ENCODE results near the gene SARNP. TPM values are rescaled to one million over a fixed set of nuclear protein-coding genes. Genes with fewer than 3 reads are reported as not detected.

SARNP gene
- total and polyA plus RNA-seq, 10 of the 15 experiments (the other 5 are each of a cell fraction or from before 2014, with no cell fraction given) = 77.6 to 445 (median 188) TPM

- ChIA-PET CTCF (interaction anchor here (0.8 to 7.2 kb wide), 16 partner anchors 8 to 288 kb away, joined by 3 to 89 read pairs (median 6); partner anchors contain the start of genes DNAJC14, PA2G4 and SUOX), POLR2A (interaction anchor here (0.6 to 6.5 kb wide), 14 partner anchors 12 to 160 kb away, joined by 3 to 103 read pairs (median 6); partner anchors contain the start of genes CD63, DGKA, DNAJC14 and RAB5B), RAD21 (ENCODE audit: unreplicated experiment) (interaction anchor here (1.0 to 4.2 kb wide), 18 partner anchors 10 to 1641 kb away, joined by 3 to 36 read pairs (median 6); partner anchors contain the start of genes DGKA, DNAJC14, GDF11 and RAB5B), SMC1A (ENCODE audit: uncharacterized antibody, unreplicated experiment) (interaction anchor here (0.9 to 6.4 kb wide), 24 partner anchors 10 to 288 kb away, joined by 3 to 41 read pairs (median 4); partner anchors contain the start of genes DNAJC14, GDF11, PYM1 and RAB5B)
- H3K79me2 ChIP-seq (ENCODE audit: control insufficient read depth, insufficient read depth, low read length) = peaks cover 65% of the 10 kb centered on the region
- peak overlapping the region; percentile 92 for H3K27ac ChIP-seq (ENCODE audit: control insufficient read depth, insufficient read depth)
- H3K4me1 ChIP-seq (ENCODE audit: control insufficient read depth, insufficient read depth, low read length) = peaks cover 10% of the 10 kb centered on the region; the same call in 1 of the 2 replicates
- peak overlapping the region; percentile 97 for H2AFZ ChIP-seq (ENCODE audit: control insufficient read depth, low read depth, low read length)
- FAIRE-seq (no peak), DNase-seq (ENCODE audit: low read depth, low spot score) (no peak), ATAC-seq (no peak)
- no peaks in the 10 kb centered on the region for H4K20me1 ChIP-seq (ENCODE audit: control insufficient read depth, insufficient read depth)
- H3K9ac ChIP-seq (ENCODE audit: control insufficient read depth, insufficient read depth, low read length) = peak overlapping the region; percentile 86
- H3K9me3 ChIP-seq (replicated peaks; ENCODE audit: control insufficient read depth, insufficient read depth, low read length) = no peaks in the 10 kb centered on the region
- no peaks in the 10 kb centered on the region for H3K27me3 ChIP-seq (replicated peaks in 1 of 2; ENCODE audit: control insufficient read depth in 2 of 2, insufficient read depth in 2 of 2, low read length in 1 of 2)
- intact Hi-C loops (cut with micrococcal nuclease; ENCODE audit: unreplicated experiment) (loop anchor here (2.0 kb wide), 2 partner anchors 78 to 110 kb away; partner anchors contain the start of gene PYM1), in situ Hi-C loops (cut with MboI) (no loop called here)
- H3K4me2 ChIP-seq (ENCODE audit: control insufficient read depth, insufficient read depth) = peak overlapping the region; percentile 69
- peak overlapping the region; percentile 85 for H3K4me3 ChIP-seq
- BruUV-seq (replicated peaks) = TSS peak; percentile 80
- H3K36me3 ChIP-seq (ENCODE audit: control insufficient read depth in 2 of 2, insufficient read depth in 2 of 2, low read length in 1 of 2) = peaks cover 5 to 23% of the 10 kb centered on the region in 2 experiments
- WGBS (ENCODE audit: insufficient coverage, insufficient replicate concordance, low lambda C conversion rate, missing lambda C conversion rate) = 0% methylated on average over 14 of the region's 14 CpGs
- no peak for TF ChIP-seq JUND (IDR thresholded peaks at IDR 0.05; ENCODE audit: low read depth, low read length)
- TF ChIP-seq MEF2A (IDR thresholded peaks at IDR 0.05; ENCODE audit: insufficient read depth, low read depth, low read length) = no peak
- no peak for TF ChIP-seq ZNF217 (IDR thresholded peaks at IDR 0.05)
- TF ChIP-seq NFYB (IDR thresholded peaks at IDR 0.05; ENCODE audit: insufficient read depth, low read depth, low read length) = no peak
- TF ChIP-seq ATF2 (IDR thresholded peaks at IDR 0.05; ENCODE audit: low read length) = 0 out of 2 replicates have a peak, but pooled peaks have one; percentile 53
- no peak for TF ChIP-seq SREBF1 (IDR thresholded peaks at IDR 0.05; ENCODE audit: low read length)
- TF ChIP-seq STAT1 (conservative IDR thresholded peaks at IDR 0.05) = no peak
- TF ChIP-seq EP300 (IDR thresholded peaks at IDR 0.05; ENCODE audit: borderline replicate concordance in 1 of 2, control insufficient read depth in 1 of 2, low read depth in 2 of 2, low read length in 2 of 2) = no peak
- no peak for TF ChIP-seq NFYA (IDR thresholded peaks at IDR 0.05; ENCODE audit: borderline replicate concordance, low read depth, low read length)
- TF ChIP-seq, protein P1, sequence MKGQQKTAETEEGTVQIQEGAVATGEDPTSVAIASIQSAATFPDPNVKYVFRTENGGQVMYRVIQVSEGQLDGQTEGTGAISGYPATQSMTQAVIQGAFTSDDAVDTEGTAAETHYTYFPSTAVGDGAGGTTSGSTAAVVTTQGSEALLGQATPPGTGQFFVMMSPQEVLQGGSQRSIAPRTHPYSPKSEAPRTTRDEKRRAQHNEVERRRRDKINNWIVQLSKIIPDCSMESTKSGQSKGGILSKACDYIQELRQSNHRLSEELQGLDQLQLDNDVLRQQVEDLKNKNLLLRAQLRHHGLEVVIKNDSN (IDR thresholded peaks at IDR 0.05; ENCODE audit: borderline replicate concordance, extremely low read length, insufficient read depth, low read depth, low read length) = no peak
- 0 out of 2 replicates have a peak, but pooled peaks have one; percentile 11 for TF ChIP-seq CREB1 (IDR thresholded peaks at IDR 0.05; ENCODE audit: low read depth)
- no peak for TF ChIP-seq POLR2AphosphoS5 (IDR thresholded peaks at IDR 0.05; ENCODE audit: low read length)
- no peak for TF ChIP-seq STAT3 (IDR thresholded peaks at IDR 0.05; ENCODE audit: low read depth, low read length)
- TF ChIP-seq, protein P2, sequence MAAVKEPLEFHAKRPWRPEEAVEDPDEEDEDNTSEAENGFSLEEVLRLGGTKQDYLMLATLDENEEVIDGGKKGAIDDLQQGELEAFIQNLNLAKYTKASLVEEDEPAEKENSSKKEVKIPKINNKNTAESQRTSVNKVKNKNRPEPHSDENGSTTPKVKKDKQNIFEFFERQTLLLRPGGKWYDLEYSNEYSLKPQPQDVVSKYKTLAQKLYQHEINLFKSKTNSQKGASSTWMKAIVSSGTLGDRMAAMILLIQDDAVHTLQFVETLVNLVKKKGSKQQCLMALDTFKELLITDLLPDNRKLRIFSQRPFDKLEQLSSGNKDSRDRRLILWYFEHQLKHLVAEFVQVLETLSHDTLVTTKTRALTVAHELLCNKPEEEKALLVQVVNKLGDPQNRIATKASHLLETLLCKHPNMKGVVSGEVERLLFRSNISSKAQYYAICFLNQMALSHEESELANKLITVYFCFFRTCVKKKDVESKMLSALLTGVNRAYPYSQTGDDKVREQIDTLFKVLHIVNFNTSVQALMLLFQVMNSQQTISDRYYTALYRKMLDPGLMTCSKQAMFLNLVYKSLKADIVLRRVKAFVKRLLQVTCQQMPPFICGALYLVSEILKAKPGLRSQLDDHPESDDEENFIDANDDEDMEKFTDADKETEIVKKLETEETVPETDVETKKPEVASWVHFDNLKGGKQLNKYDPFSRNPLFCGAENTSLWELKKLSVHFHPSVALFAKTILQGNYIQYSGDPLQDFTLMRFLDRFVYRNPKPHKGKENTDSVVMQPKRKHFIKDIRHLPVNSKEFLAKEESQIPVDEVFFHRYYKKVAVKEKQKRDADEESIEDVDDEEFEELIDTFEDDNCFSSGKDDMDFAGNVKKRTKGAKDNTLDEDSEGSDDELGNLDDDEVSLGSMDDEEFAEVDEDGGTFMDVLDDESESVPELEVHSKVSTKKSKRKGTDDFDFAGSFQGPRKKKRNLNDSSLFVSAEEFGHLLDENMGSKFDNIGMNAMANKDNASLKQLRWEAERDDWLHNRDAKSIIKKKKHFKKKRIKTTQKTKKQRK (IDR thresholded peaks at IDR 0.05; ENCODE audit: low read depth, low read length) = no peak
- TF ChIP-seq SP1 (IDR thresholded peaks at IDR 0.05; ENCODE audit: low read depth, low read length) = no peak
- TF ChIP-seq RBBP5 (conservative IDR thresholded peaks at IDR 0.05) = no peak
These were observed 611 bp downstream of the SARNP start for GRCh38 chr12:55816881-55817344.

Data from GM12878 (cell line).